Stimulated activated CD4-positive, alpha-beta T cell treated with anti-CD3 and anti-CD28 coated beads, Interleukin-2, amount 100 ng/mL, for 4 hours (primary cell): ENCODE data around the gene ADGRB3.

Experiments used
- DNase-seq: peaks from one replicate; pipeline ENCODE4 v3.0.0-alpha.2; 2020; ENCODE audit warnings: low read depth

The ADGRB3 gene

GRCh38 chr6:68634726-68635411 is at the start of gene ADGRB3:
Gene ADGRB3, plus strand, starts transcription at chr6:68635282. Its CDS starts 3,394 bp downstream, at chr6:68638676.
- no peak for DNase-seq

GRCh38 chr6:68593558-68593957 is 41.5 kb upstream of the ADGRB3 start:
- DNase-seq, result no peak

- DNase-seq, result no peak
Measured at GRCh38 chr6:68597642-68598041, 37.4 kb upstream of the ADGRB3 start.

- no peak for DNase-seq
Measured at GRCh38 chr6:68615938-68616337, 19.1 kb upstream of the ADGRB3 start.

- DNase-seq, result no peak
Measured at GRCh38 chr6:68625998-68626397, 9.1 kb upstream of the ADGRB3 start.

- DNase-seq, result no peak
Measured at GRCh38 chr6:68628161-68628560, 6.9 kb upstream of the ADGRB3 start.

GRCh38 chr6:68632734-68633133 is 2.3 kb upstream of the ADGRB3 start:
- DNase-seq, result no peak

GRCh38 chr6:68633281-68633971 is 1.7 kb upstream of the ADGRB3 start:
- DNase-seq, result no peak

- no peak for DNase-seq
Measured at GRCh38 chr6:68633972-68634725, 933 bp upstream of the ADGRB3 start.

GRCh38 chr6:68635412-68635705 is 277 bp downstream of the ADGRB3 start:
- no peak for DNase-seq

- DNase-seq, result no peak
Measured at GRCh38 chr6:68635706-68636513, 828 bp downstream of the ADGRB3 start.

GRCh38 chr6:68636666-68637065 is 1.6 kb downstream of the ADGRB3 start:
- DNase-seq, result no peak

GRCh38 chr6:68637071-68637470 is 2.0 kb downstream of the ADGRB3 start:
- DNase-seq, result no peak

- no peak for DNase-seq
Measured at GRCh38 chr6:68637782-68638181, 2.7 kb downstream of the ADGRB3 start.

- DNase-seq, result no peak
Measured at GRCh38 chr6:68638230-68638900, 3.3 kb downstream of the ADGRB3 start.

GRCh38 chr6:68639211-68639610 is 4.1 kb downstream of the ADGRB3 start:
- no peak for DNase-seq

GRCh38 chr6:68639826-68640490 is 4.9 kb downstream of the ADGRB3 start:
- no peak for DNase-seq

- DNase-seq, result no peak
Measured at GRCh38 chr6:68640491-68640835, 5.4 kb downstream of the ADGRB3 start.

- DNase-seq, result no peak
Measured at GRCh38 chr6:68641172-68641571, 6.1 kb downstream of the ADGRB3 start.

- DNase-seq, result no peak
Measured at GRCh38 chr6:68642081-68642480, 7.0 kb downstream of the ADGRB3 start.

- DNase-seq, result no peak
Measured at GRCh38 chr6:68642977-68643376, 7.9 kb downstream of the ADGRB3 start.
